GM10266 (cell line): Measurements from ENCODE around the gene MYO1D.

Source experiments
- DNase-seq: peaks from one replicate; pipeline ENCODE4 v3.0.0; 2012; ENCODE audit errors: extremely low spot score
- CTCF ChIP-seq: IDR thresholded peaks from 2 replicates; pipeline ENCODE4 v1.5.1; 2012; ENCODE audit warnings: mild to moderate bottlenecking, low read depth; ENCODE audit not compliant: control insufficient read depth, insufficient read depth; ENCODE audit errors: missing control alignments

Gene MYO1D

GRCh38 chr17:32869345-32870026, 7.4 kb downstream of the MYO1D start:
- no peak for TF ChIP-seq CTCF
- no peak for DNase-seq

GRCh38 chr17:32865141-32865540, 11.8 kb downstream of the MYO1D start:
- TF ChIP-seq CTCF = no peak

GRCh38 chr17:32863559-32863958, 13.4 kb downstream of the MYO1D start:
- TF ChIP-seq CTCF = no peak
- DNase-seq = no peak

More at GRCh38 chr17:32865141-32865540, 11.8 kb downstream of the MYO1D start:
- no peak for DNase-seq

- no peak for TF ChIP-seq CTCF
- DNase-seq = no peak
Observed at GRCh38 chr17:32862940-32863339, 14.0 kb downstream of the MYO1D start.

GRCh38 chr17:32861981-32862380, 14.9 kb downstream of the MYO1D start:
- no peak for TF ChIP-seq CTCF
- no peak for DNase-seq

GRCh38 chr17:32859857-32860525, 16.9 kb downstream of the MYO1D start:
- DNase-seq = peak; percentile 45
- no peak for TF ChIP-seq CTCF

GRCh38 chr17:32855620-32856019, 21.3 kb downstream of the MYO1D start:
- DNase-seq = no peak
- no peak for TF ChIP-seq CTCF
